NCI-H1048 (cell line): Measurements from ENCODE around the gene DUSP23.

ENCODE experiments used
- DNase-seq: peaks from one replicate; lab custom pipeline; 2025; lab: John Stamatoyannopoulos, UW

DUSP23 gene

GRCh38 chr1:159786465-159786864 is 5.7 kb downstream of the DUSP23 start:
- no peak for DNase-seq

GRCh38 chr1:159786966-159787365 is 6.2 kb downstream of the DUSP23 start:
- no peak for DNase-seq

GRCh38 chr1:159790237-159790917 is 9.6 kb downstream of the DUSP23 start:
- peak; percentile 42 for DNase-seq

- DNase-seq = no peak
Observed at GRCh38 chr1:159791031-159791430, 10.3 kb downstream of the DUSP23 start.

- DNase-seq = no peak
Observed at GRCh38 chr1:159791461-159791860, 10.7 kb downstream of the DUSP23 start.

- DNase-seq = no peak
Observed at GRCh38 chr1:159795534-159795933, 14.8 kb downstream of the DUSP23 start.

- peak; percentile 24 for DNase-seq
Observed at GRCh38 chr1:159798893-159799292, 18.1 kb downstream of the DUSP23 start.

GRCh38 chr1:159799446-159799985 is 18.8 kb downstream of the DUSP23 start:
- DNase-seq = no peak

GRCh38 chr1:159800177-159800930 is 19.6 kb downstream of the DUSP23 start:
- DNase-seq = no peak

- no peak for DNase-seq
Observed at GRCh38 chr1:159802111-159802510, 21.3 kb downstream of the DUSP23 start, which contains the start of gene FCRL6. FCRL6 (plus strand) TSS chr1:159802360; CDS start chr1:159802425, 65 bp downstream.

GRCh38 chr1:159803956-159804689 is 23.4 kb downstream of the DUSP23 start:
- no peak for DNase-seq

GRCh38 chr1:159804924-159805323 is 24.2 kb downstream of the DUSP23 start:
- no peak for DNase-seq

- no peak for DNase-seq
Observed at GRCh38 chr1:159815926-159816325, 35.2 kb downstream of the DUSP23 start.

- no peak for DNase-seq
Observed at GRCh38 chr1:159817276-159818041, 36.7 kb downstream of the DUSP23 start.

- DNase-seq = no peak
Observed at GRCh38 chr1:159821171-159821867, 40.6 kb downstream of the DUSP23 start.

- DNase-seq = no peak
Observed at GRCh38 chr1:159823406-159823805, 42.6 kb downstream of the DUSP23 start.

- no peak for DNase-seq
Observed at GRCh38 chr1:159825564-159825963, 44.8 kb downstream of the DUSP23 start.

- no peak for DNase-seq
Observed at GRCh38 chr1:159826441-159827101, 45.8 kb downstream of the DUSP23 start, which contains the start of gene SLAMF8. SLAMF8 (plus strand) TSS chr1:159826873; CDS start chr1:159826899, 26 bp downstream.

GRCh38 chr1:159827102-159827490 is 46.3 kb downstream of the DUSP23 start:
- no peak for DNase-seq

GRCh38 chr1:159827549-159827948 is 46.8 kb downstream of the DUSP23 start:
- no peak for DNase-seq
